Left cardiac atrium (tissue), 4 donors: Measurements from ENCODE around the gene TEAD4. TPM values are rescaled to one million over a fixed set of nuclear protein-coding genes. Genes with fewer than 3 reads are reported as not detected.

Source experiments
- ATAC-seq, 2 donors: fragments of 200-7000 bp; cut with Tn5 transposase; one replicate each; pipeline ENCODE4 v1.9.1; 2020; ENCODE audit warnings: mild to moderate bottlenecking in 2 of 2, moderate library complexity in 2 of 2
- DNase-seq: peaks from one replicate; pipeline ENCODE4 v3.0.0-alpha.2; 2020
- intact Hi-C, 2 donors: fragments of 100-400 bp; cut with DNase I; formaldehyde crosslinking; loops; one replicate each; pipeline versions ENCODE4 v1.14.1 to v1.15.1; 2022 to 2023
- total RNA-seq, 2 donors: library from RNA; stranded (reverse); fragmentation: NEBNext Ultra II Directional; extraction: Animal tissue kit (Norgen Biotek cat#: 25700); gene quantifications; one replicate each; pipeline ENCODE4 v1.2.1, GENCODE V29; 2021
- donor health status: DM: no; HTN: yes; CAD: no.
- donor health status: DM: no; HTN: yes; CAD: no; lungs with severe emphysema.
- donor health status: DM: yes; HTN: yes; CAD: no.
- donor health status: Dilated cardiomyopathy.

TEAD4 gene
- total RNA-seq, 2 donors from 2014 or later, result 16.9 to 31.2 TPM

DNA sequence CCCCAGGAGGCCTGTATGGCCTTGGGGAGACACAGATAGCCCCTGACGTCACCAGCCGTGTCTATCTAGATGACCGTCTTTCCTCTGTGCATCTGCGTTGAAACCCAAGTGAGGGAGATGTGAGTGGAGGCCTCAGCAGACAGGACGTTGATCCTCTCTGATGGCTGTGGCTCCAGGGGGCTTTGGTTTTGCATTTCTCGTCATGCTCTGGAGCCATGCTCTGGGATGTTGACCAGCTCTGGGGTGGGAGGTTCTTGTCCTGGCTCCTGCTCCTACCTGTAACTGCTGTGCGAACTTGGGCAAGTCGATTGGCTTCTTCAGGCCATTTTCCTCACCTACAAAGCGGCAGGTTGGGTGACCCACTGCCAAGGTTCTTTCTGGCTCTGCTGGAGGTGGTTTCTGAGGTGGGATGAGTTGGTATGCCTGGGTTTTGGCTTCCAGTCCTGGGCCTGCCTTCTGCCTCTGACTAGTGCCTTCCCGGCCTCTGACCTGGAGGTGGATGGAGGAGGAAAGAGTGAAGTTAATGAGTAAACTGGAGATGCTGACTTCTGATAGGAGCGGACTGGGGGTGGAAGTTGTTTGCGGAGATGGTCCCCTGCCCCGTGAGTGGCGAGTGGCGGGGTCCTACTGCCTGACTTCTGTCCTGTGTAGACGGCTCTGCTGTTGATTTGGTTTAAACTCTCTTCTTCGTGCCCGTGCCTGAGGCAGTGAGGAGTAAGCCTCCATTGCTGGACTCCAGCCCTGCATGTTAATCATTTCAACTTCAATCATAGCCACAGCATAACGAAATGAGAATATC lies 126.3 kb downstream of the TEAD4 start:
- DNase-seq (no peak), ATAC-seq (no peak)
- intact Hi-C loops, result no loop called here

- DNase-seq (no peak), ATAC-seq (no peak)
- intact Hi-C loops, result no loop called here
These were observed 127.0 kb downstream of the TEAD4 start for GRCh38 chr12:3086211-3086610.

DNA sequence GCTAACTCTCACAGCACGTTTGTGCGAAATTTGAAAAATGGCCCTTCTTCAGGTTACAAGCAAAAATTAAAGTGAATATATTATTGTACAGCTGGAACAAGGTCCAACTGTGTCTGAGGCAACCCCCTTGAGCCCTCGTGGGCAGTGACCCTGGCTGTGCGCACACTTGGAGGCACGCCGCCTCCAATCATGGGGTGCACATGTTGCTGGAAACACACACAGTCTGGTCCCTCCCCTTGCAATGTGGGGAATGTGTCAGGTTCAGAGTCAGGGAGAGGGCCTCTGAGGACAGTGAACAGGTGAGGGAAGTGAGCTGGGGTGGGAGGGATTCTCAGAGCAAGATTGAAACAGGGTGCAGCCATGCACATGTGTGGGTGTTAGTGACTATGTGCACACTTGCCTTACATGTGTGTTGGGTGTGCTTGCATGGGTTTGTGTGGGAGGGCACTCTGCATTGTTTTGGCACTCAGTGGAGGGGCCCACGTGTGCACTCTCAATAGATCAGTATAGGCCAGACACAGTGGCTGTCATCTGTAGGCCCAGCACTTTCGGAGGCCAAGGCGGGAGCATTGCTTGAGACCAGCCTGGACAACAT lies 127.6 kb downstream of the TEAD4 start:
- DNase-seq (no peak), ATAC-seq (peak in 1 of 2 donors; percentile 28)
- intact Hi-C loops, result no loop called here

DNA sequence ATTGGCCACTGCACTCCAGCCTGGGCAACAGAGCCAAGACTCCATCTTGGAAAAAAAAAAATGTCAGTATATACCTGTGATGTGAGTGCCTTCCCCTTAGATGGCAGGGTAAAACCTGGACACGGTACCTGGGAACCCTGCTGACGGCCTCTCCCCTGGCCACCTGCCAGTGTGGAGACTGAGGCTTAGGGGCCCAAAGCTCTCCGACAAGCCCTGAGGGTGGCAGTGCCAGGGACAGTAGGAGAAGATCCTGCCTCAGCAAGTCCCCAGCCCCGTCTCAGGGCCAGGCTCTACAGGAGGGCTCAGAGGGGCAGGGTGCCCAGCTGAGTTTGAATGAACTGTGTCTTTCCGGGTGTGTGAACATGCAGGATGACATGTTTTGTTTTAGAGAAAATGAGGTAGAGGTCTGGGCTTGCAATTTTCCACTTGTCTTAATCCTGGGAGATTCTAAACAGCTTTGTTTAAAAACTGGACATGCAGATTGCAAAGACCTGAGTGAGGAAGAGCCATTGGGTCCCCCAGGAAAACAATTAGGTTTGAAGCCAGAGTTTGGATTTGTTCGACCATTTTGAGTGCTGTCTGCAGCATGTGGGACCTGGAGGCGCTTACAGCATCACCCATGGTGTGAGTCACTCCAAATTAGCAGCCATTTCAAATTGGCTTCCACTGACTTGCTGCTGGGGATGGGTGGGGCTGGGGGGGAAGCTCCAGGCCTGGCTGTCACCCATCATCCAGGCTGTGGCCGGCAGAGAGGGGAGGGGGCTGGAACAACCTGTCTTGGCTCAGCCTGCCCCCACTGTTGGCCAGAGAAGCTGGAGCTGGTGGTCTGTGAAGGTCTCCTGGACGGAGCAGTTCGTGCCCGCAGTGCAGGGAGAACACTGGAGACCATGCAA lies 128.8 kb downstream of the TEAD4 start:
- ATAC-seq, result no peak
- intact Hi-C loops, result no loop called here
- no peak for DNase-seq

DNA sequence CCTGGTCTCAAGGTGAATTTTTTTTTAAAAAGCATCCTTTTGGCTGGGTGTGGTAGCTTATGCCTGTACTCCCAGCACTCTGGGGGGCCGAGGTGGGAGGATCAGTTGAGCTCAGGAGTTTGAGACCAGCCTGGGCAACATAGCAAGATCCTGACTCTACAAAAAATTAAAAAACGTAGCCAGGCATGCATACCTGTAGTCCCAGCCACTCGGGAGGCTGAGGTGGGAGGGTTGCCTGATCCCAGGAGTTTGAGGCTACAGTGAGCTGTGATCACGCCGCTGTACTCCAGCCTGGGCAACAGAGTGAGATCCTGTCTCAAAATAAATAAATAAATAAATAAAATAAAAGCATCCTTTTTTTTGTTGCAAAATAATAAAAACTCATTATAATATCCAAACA lies 130.4 kb downstream of the TEAD4 start:
- intact Hi-C loops, result no loop called here
- ATAC-seq (no peak), DNase-seq (no peak)

Other genes starting within 250 kb of the TEAD4 start
- 10 to 100 TPM; 38.5 to 61.4 TPM for gene FKBP4, start 164.4 kb upstream of the TEAD4 start, total RNA-seq
- 10 to 100 TPM; 16.4 TPM for gene ITFG2, start 146.7 kb upstream of the TEAD4 start, total RNA-seq
- gene NRIP2, start 124.4 kb upstream of the TEAD4 start, total RNA-seq, result 1 to 10 TPM; 1.8 to 2.8 TPM
- gene TEX52, start 102.4 kb upstream of the TEAD4 start, total RNA-seq, result not detected
- gene FOXM1, start 82.2 kb upstream of the TEAD4 start, total RNA-seq, result 1 to 10 TPM in 1 of 2 donors, under 1 TPM in 1; 0.44 to 3.3 TPM
- gene RHNO1, start 82.2 kb upstream of the TEAD4 start, total RNA-seq, result 1 to 10 TPM; 7.2 to 9.4 TPM
- gene TULP3, start 68.5 kb upstream of the TEAD4 start, total RNA-seq, result 10 to 100 TPM; 12.5 to 14.2 TPM
- 100 to 1,000 TPM; 125 to 201 TPM for gene TSPAN9, start 118.0 kb downstream of the TEAD4 start, total RNA-seq